ENCODE data around the gene OR2S2.

- TF ChIP-seq CTCF (IDR thresholded peaks at IDR 0.05; ENCODE audit: low read depth, low read length) (no peak), EZH2phosphoT487 (IDR thresholded peaks at IDR 0.05; ENCODE audit: low read depth) (no peak)
These were observed 49.4 kb upstream of the OR2S2 start for GRCh38 chr9:36007316-36007708.
